ENCODE measurements around the gene CDK17.
"Not testable (repeated sequence)": the region's sequence is repeated elsewhere in the genome, so short reads cannot be mapped to it uniquely, and the experiment has no call there.

Gene CDK17

DNA sequence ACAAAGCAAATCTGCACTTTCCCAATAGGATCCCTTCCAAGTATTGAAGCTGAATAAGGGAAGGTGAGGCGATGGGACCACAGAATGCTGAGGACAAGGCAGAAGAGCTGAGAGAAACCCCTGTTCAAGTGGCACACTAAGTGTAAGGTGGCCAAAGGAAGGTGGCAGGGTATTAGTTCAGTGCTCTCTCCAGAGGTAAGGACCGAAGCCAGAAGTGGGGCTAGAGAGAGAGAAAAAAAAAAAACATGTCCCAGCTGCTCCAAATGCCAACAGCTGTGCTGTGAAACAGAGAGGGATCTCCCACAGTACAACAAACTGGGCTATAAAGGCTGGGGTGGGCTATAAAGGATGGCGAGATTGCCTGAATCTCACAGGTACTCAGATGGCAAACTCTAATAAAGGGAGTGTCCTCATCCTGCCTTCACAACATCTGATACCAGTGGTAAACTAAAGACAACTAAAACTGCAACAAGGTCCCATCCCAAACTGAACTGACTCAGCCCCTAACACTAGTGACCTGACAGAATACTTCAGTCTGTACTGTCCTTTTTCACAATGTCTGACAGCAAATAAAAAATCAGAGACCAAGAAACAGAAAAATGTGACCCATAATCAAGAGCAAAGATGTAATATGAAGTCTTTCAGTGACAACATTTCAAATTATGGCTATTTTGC is 47.9 kb downstream of the CDK17 start:
- DNase-seq = no peak

DNA sequence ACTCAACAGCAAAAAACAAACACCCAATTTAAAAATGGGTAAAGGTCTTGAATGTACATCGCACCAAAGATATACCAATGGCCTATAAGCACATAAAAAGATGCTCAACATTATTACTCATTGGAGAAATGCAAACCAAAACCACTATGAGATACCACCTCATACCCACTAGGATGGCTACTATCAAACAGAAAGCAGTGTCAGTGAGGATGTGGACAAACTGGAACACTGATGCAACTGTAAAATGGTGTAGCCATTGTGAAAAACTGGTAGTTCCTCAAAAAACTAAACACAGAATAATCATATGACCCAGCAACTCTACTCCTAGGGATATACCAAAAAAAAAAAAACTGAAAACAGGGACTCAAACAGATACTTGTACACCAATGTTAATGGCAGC is 49.3 kb downstream of the CDK17 start:
- no peak for DNase-seq

DNA sequence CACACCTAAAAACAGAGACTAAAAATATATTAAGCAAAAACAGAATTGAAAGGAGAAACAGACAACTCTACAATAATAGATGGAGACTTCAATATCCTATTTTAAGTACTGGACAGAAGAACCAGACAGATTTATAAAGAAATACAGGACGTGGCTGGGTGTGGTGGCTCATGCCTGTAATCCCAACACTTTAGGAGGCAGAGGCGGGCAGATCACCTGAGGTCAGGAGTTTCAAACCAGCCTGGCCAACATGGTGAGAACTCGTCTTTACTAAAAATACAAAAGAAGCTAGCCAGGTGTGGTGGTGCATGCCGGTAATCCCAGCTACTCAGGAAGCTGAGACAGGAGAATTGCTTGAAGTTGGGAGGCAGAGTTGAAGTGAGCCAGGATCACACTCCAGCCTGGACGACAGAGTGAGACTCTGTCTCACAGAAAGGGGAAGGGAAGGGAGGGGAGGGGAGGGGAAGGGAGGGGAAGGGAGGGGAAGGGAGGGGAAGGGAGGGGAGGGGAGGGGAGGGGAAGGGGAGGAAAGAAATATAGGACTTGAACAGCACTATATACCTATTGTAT is 53.0 kb downstream of the CDK17 start:
- no peak for DNase-seq

DNA sequence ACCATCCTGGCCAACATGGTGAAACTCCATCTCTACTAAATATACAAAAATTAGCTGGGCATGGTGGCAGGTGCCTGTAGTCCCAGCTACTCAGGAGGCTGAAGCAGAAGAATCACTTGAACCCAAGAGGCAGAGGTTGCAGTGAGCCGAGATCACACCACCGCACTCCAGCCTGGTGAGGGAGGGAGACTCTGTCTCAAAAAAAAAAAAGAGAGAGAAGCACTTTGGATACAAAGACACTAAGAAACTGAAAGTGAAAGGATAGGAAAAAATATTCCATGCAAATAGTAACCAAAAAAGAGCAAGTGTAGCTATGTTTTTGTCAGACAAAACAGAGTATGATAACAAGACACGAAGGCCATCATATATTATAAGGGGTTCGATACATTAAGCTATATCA is 53.5 kb downstream of the CDK17 start:
- DNase-seq = not testable (repeated sequence)

DNA sequence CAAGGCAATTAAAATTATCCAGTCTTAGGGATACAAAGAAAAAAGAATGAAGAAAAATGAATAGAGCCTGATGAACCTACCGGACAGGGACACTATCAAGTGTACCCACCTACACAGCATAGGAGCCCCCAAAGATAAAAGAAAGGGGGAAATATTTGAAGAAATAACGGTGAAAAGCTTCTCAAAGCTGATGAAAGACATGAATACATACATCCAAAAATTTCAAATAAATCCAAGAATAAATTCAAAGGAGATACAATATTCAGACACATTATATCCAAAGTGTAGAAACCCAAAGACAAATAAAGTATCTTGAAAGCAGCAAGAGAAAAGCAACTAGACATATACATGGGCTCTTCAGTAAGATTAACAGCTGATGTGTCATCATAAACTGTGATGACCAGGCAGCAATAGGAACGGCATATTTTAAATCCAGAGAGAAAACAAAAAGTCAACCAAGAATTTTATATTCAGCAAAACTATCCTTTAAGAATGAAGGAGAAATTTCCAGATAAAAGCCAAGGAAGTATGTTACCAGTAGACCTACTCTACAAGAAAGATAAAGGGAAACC is 56.0 kb downstream of the CDK17 start:
- no peak for DNase-seq

DNA sequence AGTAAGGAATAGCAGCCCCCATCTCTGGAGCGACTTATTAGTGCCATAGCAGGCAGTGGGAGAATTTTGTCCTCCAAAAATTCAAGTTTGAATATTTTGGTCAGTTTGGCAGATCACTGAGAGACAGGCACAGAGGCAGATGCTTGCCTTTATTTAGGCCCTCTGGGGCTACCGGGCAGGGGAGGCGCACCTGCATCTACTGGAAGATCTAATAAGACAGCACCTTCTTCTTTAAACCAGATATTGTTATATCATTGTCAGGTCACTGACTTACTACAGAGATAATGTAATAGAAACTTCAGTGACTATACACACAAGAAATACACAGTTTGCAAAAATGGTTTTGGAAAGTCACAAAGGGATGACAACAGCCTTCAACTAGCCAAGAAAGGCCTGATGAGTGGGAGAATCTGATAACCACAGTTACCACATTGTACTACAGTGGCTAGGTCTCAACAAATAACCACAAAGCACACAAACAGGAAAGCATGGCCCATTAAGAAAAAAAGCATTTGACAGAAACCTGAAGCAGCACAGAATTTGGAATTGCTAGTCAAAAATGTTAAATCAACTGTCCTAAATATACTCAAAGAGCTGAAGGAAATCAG is 56.8 kb downstream of the CDK17 start:
- no peak for DNase-seq

DNA sequence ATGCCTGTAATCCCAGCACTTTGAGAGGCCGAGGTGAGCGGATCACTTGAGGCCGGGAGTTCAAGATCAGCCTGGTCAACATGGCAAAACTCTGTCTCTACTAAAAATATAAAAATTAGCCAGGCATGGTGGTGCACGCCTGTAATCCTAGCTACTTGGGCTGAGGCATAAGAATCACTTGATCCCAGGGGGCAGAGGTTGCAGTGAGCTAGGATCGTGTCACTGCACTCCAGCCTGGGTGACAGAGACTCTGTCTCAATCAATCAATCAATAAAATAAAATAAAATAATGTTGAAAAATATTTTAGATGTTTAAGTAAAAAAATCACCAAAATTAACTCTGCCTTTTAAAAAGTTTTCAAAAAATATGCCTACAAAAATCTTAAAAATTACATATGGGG is 60.6 kb downstream of the CDK17 start:
- not testable (repeated sequence) for DNase-seq

DNA sequence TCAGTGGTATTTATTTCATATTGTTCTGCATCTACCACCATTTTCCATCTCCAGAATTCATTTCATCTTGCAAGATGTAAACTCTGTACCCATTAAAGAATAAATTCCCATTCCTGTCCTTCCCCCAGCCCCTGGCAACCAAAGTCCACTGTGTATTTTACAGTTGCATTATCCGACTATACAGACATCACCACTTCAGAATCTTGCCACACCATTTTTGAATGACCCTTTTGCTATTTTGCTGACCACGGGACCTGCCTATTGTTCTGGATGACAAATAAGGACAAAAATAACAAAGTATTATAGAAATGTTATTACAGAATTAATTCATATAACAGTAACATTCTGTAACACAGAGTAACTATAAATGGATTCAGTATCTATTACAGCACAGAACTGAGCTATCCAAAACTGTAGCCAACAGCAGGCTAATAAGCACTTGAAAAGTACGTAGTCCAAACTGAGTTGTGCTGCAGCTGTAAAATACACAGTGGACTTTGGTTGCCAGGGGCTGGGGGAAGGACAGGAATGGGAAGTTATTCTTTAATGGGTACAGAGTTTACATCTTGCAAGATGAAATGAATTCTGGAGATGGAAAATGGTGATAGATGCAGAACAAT is 61.3 kb downstream of the CDK17 start:
- no peak for DNase-seq

DNA sequence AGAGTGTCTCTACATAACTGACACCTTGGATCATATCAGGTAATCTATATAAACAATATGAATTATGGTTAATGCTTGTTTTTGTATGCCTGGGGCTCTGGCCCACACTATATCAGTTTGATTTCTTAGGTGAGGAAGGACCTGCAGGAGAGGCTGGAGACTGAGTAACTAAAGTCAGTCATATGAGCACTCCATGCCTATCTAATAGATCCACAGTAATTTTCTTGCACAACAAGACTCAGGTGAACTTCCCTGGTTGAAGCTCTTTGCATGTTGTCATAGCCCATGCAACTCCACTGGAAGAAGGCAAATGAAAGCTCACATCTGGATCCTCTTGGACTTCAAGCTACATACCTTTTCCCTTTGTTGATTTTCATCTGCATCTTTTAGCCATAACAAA is 62.3 kb downstream of the CDK17 start:
- no peak for DNase-seq

DNA sequence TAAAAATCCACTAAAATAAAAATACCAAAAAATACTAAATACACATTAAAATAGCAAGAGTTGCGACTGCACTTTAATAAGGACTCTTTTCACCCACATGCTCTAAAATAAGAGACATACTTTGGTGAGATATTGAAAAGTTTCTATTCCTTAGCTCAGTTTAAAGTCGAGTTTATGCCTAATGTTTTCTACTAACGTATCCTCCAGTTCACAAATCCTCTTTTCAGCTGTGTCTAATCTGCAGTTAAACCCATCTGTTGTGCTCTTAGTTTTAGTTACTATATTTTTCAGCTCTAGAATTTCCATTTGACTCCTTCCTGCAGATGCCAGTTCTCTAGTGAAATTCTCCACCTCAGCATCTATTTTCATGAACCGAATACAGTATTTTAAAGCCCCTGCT is 63.8 kb downstream of the CDK17 start:
- DNase-seq = no peak

DNA sequence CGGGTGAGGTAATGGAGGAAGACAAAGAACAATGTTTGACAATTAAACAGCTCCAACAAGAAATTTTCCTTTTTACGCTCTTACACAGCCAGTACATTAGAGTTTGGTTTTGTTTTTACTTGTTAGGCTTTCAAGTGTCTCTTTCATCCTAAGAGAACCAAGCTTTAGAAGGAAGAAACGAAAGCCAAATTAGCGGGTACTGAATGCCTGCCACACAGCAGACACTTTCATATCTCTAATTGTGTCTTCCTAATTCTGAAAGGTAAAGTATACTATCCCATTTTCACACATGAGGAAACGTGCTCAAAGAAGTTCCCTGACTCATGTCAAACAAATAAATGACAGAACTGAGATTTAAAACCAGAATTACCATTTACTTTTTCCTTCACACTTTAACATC is 65.0 kb downstream of the CDK17 start:
- DNase-seq = no peak

DNA sequence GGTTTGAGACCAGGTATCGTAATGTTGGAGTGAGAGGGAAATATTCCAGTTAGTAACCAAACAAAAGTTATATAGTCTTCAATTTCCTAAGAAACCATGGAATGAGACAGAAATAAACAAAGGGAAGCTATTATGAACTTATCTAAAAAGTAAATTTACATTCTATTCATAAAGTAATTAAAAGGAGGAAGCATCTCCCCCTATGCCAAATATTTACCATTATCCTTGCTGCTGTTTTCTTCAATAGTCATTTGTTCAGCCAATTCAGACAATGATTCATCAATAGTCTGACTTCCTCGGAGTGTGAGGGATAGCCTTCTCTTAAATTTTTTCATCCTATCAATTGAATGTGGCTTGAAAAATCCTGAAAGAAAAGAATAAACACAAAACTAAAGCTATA is 65.7 kb downstream of the CDK17 start:
- no peak for DNase-seq

DNA sequence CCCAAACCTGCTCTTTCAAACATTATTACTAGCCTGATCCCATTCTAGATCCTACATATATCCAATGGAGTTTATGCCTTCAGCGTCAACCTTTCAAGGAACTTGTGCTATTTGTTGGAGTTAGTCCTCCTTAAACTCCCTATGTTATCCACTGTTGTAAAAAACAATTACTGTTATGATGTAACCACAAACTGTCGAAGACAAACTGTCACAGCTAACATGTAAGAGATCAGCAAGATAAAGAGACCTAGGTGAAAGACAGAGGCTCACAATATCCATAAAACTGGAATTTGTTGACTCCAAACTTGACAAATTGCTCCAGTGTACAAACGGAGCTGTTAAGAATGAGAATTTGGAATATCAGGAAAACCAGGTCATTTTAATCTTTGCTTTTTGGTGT is 70.7 kb downstream of the CDK17 start:
- no peak for DNase-seq

DNA sequence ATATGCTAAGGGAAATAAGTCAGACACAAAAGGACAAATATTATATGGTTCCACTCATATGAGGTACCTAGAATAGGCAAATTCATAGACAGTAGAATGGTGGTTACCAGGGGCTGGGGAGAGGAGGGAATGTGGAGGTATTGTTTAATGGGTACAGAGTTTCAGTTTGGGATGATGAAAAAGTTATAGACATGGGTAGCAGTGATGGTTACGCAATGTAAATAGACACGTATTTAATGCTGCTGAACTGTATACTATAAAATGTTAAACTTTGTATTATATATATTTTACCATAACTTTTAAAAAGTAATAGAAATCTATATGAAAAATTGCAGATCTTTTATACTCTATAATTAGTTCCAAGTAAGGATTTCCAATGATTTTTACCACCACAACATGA is 71.2 kb downstream of the CDK17 start:
- no peak for DNase-seq

DNA sequence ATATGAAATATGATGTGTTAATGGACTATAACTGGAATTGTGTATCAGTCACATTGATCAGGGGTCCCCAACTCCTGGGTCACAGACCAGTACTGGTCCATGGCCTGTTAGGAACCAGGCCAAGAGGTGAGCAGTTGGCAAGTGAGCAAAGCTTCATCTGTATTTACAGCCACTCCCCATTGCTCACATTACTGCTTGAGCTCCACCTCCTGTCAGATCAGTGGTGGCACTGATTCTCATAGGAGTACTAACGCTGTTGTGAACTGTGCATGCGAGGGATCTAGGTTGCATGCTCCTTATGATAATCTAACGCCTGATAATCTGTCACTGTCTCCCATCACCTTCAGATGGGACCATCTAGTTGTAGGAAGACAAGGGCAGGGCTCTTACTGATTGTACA is 72.3 kb downstream of the CDK17 start:
- no peak for DNase-seq

DNA sequence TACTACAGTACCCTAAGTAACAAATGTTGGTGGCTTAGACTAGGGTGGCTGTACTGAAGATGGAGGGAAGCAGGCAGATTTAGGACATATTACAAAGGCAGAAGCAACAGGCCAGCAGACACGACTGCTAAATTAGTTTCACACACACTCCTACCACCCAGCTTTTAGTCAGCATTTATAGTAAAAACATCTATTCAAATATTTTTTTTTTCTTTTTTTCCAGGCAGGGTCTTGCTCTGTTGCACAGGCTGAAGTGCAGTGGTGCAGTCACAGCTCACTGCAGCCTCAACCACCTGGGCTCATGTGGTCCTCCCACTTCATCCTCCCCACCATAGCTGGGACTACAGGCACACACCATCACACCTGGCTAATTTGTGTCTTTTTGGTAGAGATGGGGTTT is 72.9 kb downstream of the CDK17 start:
- no peak for DNase-seq

DNA sequence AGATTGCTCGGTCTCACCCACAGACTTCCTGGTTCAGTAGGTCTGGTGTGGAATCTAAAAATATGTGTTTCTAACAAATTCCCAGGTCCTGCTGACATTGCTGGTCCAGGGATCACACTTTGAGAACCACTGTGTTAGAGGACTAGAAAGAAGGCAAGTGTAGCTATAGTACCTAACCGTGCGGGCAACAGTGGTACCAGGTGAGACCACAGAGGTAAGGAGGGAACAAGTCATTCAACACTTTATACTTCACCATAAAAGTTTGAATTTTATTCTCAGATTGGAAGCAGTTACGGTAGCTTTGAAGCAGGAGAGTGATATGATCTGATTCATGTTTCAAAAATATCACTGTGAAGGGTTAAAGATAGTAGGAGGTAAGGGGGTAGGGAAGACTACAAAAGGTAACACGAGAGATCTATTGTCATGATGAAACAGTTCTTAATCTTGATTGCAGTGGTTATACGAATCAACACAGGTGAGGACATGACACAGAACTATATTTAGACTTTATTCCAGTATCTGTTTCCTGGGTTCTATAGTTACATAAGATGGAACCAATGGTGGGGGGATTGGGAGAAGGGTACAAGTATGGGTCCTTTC is 73.5 kb downstream of the CDK17 start:
- no peak for DNase-seq

DNA sequence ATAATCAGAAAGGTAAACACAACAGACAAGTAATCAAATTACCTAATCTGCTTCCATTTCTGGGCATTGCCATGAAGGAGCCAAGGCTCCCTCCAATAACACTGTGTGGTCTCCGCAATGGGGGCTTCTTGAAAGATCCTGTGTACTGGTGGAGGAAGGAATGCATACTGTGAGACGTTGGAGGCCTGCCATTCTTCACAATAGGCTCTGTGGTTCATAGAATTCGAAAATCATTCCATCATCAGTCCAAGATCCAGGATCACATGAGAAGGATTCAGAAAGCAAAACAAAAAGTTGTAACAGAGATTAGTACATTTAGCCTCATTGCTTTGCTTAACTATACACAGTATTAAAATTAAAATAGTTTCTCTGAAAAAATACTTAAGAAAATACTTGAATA is 76.3 kb downstream of the CDK17 start:
- no peak for DNase-seq

DNA sequence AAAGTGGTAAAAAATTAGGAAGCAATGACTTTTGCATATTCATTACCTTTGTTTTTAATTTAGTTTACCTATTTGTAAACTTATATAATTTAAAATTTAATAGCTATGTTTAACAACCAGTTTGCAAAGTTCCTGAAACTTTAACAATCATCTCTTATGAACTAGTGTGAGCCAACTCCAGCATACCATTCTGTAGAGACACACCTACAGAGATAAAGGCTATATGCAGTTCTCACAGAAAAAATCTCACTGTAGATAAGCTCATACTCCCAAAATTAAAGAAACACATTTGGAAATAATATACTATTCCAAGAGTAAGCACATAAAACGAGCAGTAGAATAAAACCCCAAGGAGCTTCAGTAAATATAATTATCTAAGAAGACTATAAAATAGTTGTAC is 77.5 kb downstream of the CDK17 start:
- DNase-seq = no peak

DNA sequence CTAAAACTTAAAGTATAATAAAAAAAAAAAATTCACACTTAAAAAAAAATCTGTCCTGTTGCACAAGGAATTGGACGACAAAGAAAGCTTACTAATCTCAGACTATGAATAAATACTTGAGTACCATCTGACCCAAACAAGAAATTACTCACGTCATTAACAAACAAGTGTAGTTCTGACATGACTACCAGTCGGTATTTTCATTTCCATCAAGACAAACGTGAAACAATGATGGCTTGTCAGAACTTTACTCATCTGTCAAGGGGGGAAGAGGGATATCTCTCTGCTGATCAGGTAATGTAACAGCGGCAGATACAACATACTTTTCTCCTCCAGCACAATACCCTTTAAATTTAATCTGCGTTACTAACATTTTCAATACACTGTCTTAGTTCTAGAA is 78.3 kb downstream of the CDK17 start:
- DNase-seq = no peak

DNA sequence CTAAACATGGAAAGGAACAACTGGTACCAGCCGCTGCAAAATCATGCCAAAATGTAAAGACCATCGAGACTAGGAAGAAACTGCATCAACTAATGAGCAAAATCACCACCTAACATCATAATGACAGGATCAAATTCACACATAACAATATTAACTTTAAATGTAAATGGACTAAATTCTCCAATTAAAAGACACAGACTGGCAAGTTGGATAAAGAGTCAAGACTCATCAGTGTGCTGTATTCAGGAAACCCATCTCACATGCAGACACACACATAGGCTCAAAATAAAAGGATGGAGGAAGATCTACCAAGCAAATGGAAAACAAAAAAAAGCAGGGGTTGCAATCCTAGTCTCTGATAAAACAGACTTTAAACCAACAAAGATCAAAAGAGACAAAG is 82.4 kb downstream of the CDK17 start:
- not testable (repeated sequence) for DNase-seq

DNA sequence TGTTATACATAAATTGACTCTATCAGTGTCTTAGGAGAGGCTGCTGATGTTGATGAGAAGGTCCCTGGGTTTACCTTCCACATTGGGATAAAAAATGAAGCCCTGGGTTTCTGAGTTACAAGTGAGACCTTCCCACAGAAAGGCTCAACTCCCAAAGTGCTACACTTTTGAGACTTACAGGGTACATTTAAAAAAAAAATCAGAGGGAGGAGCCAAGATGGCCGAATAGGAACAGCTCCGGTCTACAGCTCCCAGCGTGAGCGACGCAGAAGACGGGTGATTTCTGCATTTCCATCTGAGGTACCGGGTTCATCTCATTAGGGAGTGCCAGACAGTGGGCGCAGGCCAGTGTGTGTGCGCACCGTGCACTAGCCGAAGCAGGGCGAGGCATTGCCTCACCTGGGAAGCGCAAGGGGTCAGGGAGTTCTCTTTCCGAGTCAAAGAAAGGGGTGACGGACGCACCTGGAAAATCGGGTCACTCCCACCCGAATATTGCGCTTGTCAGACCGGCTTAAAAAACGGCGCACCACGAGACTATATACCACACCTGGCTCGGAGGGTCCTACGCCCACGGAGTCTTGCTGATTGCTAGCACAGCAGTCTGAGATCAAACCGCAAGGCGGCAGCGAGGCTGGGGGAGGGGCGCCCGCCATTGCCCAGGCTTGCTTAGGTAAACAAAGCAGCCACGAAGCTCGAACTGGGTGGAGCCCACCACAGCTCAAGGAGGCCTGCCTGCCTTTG is 84.3 kb downstream of the CDK17 start:
- DNase-seq = peak; percentile 12 to 79 (median 50)

DNA sequence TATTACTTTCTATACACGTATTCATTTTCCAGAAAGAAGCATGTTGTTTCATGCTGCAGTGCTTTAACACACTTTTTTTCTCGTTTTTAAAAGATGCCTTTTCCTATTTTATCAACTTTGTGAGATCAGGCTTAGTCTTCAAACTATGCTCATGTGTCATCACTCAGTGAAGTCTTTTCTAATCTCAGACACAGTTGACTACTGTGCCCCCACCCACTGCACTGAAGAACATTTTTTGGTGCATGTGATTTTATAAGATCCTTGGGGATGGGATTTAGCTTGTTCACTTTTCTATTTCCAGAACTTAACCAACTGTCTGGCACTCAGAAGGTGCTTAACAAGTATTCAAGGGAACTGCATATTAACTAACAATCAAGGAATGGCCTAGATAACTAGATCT is 85.5 kb downstream of the CDK17 start:
- no peak for DNase-seq

All from NCI-H1417 (cell line).